NCI-H1694 (cell line): ENCODE measurements around the gene SNCB.

Source experiments
- DNase-seq: peaks from one replicate; lab custom pipeline; 2025; lab: John Stamatoyannopoulos, UW

The SNCB gene

DNA sequence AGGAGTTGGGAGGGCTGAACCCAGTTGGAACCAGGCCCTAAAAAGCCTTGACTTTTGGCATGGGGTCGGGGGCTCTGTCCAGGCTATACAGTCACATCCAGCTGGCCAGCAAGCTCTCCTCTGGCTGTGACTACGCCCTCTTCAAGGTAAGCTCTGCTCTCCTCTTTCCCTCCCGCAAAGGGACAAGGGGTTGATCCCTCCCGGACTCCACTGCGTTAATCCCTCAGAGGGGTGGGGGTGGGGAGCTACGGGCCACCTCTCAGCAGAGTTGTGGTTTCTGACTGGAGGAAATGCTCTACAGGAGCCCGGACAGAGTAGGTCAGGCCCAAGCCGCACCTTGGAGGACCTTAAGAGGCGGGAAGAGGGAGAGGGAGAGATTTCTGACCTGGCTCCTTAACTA lies 14.0 kb upstream of the SNCB start:
- DNase-seq, result no peak

DNA sequence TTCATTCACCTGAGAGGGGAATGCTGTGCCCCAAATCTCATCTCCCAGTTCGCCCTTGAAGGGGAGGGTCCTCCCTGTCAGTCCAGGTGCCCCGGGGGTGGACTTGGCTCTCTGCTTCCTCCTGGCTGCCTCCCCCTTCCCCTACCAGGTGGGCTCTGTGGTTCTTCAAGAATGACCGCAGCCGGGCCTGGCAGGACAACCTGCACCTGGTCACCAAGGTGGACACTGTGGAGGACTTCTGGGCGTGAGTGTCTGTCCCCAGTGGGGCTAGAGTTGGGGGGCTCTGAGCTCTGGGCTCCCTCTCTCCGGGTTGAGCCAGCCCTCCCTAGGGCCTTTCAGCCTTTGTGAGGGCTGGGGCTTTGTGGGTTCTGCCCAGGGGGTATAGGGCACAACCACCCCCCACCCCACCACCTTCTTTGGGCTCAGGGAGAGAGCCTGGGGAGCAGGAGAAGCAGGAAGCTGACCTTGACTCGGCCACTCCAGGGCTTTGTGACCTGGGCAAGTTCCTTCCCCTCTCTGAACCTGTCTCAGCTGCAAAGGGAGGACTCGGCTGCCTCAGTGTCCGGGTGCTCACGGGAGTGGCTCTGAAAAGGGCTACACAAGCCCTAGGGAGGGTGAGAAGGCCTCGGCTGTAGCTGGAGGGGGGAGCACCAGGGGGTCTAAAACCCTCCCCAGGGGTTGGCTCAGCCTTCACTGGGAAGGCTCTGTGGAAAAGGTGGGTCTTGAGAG lies 13.3 kb upstream of the SNCB start:
- no peak for DNase-seq

DNA sequence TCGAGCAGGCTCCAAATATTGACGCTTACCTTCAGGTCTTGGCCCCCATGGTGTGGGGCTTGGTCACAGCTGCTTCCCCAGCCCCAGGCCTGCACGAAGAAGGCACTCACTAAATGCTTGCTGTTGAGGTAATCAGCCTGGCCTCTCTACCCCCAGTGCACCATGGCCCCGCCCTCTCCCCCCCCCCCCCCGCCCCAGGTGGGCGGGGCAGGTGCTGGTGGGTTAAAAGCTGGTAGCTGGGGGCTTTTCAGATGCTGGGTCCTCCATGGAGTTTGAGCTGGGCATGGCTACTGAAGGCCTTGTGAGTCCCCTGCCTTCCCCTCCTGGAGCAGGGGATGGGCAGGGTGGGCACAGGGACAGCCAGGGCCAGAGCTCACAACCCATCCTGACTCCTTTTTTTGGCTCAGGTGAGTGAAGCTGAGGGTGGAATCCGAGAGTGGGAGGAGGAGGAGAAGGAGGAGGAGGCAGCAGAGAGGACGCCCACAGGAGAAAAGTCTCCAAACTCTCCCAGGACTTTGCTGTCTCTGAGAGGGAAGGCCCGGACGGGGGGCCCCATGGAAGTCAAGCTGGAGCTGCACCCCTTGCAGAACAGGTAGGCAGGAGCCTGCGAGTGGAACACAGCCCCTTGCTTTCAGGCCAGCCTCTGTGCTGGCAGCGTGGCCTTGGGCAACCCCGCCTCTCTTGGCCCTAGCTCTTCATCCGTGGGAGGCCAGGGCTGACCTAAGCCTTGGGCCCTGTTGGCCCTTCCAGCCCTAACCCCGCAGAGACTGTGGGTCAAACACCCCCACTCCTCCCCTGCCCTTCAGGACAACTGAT lies 12.5 kb upstream of the SNCB start:
- DNase-seq, result no peak

DNA sequence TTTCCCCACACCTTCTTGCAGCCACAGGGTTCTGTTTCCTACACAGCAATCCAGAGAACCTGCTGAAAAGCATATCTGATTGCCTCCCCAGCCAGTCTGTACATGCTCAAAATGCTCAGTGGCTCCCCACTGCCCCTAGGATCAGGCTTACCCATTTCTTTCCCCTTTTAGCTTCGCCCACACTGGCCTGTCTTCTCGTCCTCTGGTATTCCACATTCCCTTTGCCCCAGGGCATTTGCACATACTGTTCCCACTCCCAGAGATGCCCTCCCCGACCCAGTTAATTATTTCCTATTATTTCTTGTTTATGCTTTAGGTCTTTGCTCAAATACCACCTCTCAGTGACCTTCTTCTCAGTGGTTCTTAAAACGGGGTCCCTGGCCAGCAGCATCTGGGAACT lies 10.3 kb upstream of the SNCB start:
- no peak for DNase-seq

DNA sequence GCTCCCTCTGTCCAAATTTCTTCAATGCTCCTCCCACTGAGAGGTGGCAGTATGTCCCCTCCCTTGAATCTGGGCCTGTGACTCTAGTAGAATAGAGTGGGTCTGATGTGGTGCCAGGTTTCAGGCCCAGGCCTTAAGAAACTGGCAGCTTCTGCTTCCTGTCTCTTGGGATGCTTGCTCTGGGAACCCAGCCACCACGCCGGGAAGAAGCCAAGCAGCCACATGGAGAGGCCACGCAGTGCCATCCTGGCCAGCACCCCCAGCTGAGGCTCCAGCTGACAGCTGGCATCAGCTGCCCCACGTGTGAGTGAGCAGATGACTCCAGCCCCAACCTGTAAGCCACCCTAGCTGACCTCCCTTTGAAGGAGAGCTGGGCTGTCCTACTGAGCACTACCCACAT lies 9.6 kb upstream of the SNCB start:
- peak; percentile 82 for DNase-seq

DNA sequence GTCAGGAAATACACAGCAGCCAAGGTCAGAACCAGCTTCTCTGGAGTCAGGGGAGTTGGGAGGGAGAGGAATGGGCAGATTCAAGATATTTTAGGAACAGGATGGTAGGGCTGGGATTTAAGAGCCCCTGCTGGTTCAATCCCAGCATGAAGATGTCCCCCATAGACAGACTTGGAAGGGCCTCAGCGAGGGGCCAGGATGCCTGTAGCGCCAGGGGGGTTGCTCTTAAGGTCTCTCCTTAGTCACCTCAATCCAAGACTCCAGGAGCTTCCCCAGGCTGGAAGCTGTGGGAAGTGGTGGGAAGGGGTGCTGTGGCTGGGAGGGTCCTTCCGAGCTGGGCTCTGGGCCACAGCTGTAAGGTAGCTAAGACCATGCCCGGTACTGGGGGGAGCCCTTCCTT lies 8.9 kb upstream of the SNCB start:
- no peak for DNase-seq

DNA sequence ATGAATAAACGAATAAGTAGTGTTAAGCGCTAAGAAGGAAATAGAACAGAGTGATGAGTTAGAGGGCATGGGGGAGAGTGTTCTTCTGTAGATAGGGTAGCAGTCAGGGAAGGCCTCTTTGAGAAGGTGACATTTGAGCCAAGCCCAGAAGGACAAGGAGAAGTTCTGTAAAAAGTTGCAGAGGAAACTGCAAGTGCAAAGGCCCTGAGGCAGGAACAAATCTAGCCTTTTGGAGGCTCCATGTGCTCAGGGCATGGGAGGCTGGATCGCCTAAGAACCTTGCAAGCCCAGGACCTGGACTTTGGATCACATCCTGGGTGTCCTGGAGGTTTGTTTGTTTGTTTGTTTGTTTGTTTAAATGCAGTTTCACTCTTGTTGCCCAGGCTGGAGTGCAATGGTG lies 8.1 kb upstream of the SNCB start:
- DNase-seq, result no peak

DNA sequence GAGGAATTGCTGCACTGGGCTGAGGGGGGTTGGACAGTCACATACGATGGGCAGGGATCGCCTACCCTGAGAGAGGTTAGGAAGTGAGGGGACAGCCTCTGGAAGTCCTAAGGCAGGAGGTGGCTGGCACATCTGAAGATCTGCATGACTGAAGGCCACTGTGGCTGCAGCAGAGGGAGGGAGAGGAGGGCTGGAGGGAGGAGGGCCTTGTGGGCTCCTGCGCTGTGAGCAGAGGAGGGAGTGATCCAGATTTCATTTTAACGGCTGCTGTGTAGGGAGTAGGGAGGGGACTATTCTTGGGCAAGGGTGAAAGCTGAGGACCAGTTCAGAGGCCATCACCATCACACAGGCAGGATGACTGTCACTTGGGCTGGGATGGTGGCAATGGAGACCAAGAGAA lies 7.2 kb upstream of the SNCB start:
- no peak for DNase-seq

DNA sequence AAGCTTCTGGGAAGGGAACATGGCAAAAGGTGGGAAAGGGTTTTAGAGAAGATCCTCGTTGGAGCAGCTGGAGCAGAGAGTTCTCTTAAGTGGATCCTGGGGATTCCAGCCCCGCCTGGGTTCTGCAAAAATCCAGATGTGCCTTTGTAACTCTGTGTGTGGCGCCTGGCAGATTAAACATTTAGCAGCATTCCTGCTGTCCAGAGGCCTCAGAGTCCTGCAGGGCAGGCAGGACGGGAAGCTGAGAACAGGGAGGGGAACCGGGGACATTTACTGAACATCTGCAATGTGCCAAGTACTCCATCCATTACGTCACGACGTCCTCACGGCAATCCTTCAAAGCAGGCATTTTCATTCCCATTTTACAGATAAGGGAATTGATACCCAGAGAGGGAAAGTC lies 6.1 kb upstream of the SNCB start:
- no peak for DNase-seq

DNA sequence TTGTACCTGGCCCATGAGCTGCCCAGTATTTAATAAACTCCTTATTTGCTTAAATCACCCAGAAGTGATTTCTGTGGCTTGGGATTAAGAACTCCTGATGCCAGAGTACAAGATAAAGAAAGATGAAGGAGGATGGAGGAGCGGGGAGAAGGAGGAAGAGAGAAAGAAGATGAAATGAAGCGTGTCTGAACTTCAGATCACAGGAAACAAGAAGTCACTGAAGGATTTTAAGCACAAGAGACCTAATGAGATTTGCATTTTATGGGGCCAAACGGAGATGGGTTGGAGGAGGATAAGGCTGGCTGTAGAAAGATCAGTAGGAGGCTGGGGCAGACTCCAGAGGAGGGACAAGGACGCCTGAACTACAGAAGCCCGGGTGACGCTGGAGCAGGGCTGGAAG lies 3.3 kb upstream of the SNCB start:
- no peak for DNase-seq

DNA sequence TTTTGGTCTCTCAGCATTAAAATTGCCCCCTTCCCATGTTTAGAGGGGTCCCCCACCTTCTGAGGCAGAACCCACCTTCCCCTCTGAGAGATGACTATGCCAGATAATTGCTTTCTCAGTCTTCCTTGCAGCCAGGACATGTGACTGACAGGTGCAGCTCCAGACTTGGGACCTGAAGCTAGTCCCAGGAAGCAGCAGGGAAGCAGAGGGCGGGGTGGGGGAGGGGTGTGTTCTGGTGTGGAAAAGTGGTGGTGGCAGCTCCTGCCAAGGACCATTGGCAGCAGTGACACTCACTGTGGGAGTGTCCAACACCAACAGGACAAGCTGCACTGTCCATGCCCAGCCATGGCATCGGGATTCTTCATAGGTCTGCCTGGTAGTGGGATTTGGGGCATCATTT lies 2.4 kb upstream of the SNCB start:
- DNase-seq, result no peak

DNA sequence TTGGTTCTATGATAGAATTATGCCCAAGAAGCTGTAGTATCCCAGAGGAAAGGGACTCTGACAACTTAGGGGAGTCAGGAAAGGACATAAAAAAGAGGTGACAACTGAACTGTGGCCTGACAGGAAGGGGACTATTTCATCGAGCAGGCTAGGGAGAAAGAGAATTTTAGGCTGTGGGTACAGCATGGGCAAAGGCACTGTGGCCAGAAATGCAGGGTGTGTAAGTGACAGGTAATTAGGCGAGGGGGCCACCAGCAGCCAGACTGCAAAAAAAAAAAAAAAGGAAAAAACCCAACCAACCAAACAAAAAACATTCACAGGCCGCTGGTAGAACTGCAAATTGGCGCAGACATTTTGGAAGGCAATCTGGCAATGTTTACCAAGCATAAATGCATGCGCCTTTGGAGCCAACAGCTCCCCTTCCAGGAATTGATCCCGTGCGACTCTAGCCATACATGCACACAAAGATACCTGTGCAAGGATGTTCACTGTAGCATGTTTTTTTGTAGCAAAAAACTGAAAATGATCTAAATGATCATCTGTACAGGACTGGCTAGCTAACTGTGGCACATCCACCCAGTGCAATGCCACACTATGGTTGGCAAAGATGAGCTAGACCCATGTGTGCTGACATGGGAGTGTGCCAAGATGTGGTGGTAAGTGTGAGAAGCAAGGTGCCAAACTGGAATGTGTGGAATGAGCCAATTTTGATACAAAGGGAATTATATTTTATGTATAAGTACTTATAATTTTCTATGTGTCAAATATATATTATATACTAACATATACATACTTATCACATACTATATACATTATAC lies 1.3 kb upstream of the SNCB start:
- DNase-seq, result peak; percentile 86

DNA sequence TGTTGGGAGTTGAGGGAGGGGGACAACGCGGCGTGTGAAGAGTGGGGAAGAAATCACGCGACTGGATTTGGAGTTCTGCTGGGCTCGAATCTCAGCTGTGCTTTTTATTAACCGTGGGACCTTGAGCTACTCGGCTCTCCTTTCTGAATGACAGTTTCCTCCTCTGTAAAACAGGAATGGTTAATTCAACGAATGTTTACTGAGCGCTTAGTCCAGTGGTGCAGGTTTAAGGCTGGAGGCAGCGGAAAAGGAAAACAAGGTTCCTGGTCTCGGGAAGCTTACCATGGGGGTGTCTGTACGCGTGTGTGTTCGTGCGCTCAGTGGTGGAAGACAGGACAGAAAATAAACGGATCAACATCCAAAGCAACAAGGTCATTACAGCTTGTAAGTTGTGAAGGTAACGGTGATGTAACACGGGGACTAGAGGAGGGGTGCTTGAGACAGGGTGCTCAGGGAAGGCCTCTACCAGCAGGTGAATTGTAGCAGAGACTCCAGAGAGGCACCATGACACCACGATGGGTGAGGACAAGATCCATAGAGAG lies 418 bp upstream of the SNCB start:
- DNase-seq, result no peak

DNA sequence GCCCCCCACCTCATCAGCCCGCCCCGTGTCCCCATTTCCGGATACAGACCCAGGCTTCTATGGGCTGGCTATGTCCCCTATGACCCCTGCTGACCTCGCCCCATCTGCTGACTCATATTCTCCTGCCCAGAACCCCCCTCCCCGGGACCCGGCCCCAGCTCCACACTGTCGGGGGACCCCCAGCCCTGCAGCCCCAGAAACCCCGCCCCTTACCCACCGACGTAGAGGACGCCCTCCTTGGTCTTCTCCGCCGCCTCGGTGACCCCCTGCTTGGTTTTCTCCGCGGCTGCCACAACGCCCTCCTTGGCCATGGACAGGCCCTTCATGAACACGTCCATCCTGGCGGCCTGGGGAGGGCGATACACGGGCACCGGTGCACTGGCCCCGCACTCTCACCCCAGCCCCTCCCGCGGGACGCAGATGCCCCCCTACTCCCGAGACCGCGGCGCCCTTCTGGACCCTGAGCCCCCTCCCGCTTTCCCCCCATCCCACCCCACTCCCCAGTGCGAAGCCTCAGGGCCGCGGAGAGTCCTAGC lies 949 bp downstream of the SNCB start:
- no peak for DNase-seq

DNA sequence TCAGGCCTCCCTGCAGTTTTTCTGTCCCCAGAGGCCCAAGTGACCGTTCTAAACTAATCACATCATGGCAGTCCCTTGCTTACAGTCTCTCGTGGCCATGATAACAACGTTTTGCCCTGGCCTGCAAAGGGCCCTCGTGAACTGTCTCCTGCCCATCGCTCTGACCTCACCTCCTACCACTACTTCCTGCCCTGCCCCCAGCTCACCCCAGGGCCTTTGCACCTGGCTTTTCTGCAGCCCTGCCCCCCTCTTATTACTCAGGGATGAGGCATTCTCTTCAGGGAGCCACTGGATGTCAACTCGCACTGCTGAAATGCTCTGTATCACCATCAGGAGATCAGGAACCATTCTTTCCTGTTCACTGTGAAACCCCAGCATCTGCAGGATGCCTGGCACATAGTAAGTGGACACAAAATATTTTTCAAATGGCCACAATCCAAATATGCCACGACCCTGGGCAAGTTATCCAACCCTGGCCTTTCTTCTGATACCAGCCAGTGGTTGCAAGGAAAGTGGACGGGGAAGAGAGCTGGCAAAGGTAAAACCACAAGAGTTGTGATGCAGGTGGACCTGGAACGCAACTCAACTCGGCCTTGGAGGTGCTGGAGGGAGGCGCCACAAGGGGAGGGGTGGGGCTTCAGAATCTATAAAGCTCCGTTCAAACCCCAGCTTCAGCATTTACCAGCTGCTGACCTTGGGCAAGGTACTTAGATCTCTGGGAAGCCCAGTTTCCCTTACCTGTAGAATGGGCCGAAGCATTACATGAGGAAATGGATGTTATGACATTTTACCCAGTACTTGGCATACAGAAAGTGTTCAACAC lies 1.7 kb downstream of the SNCB start:
- no peak for DNase-seq

DNA sequence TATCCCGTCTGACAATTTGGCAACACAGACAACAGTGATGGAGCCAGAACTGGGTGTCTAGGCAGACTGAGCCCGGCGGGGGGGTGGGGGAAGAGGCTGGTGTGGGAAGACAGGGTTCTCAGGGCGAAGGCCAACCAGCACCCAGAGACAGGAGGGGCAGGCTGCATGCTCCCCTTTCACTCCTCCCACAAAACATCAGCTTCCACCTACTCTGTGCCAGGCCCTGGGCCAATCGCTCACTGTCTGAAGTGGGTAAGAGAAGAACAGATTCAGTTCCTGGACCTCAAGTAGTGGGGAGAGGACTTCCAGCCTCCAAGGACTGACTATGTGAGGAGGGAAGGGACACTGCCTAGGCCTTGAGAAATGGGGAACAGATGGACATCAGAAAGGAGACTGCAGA lies 2.8 kb downstream of the SNCB start:
- DNase-seq, result no peak

DNA sequence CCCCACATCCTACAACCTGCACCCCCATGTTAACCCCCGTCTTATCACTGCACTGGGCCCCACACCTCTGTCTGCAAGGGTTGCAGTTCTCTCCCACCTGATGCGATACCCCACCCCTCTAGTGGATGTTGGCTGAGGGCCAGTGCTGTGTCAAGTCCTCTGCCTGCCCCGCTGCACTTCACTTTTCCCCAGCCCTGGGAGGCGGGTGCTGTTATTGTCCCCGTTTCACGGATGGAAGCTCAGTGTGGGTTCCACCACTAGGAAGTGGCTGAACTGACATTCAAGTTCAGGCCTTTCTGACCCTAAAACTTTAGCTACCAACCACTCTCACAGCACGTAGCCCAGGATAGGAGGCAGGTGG lies 3.5 kb downstream of the SNCB start:
- no peak for DNase-seq

DNA sequence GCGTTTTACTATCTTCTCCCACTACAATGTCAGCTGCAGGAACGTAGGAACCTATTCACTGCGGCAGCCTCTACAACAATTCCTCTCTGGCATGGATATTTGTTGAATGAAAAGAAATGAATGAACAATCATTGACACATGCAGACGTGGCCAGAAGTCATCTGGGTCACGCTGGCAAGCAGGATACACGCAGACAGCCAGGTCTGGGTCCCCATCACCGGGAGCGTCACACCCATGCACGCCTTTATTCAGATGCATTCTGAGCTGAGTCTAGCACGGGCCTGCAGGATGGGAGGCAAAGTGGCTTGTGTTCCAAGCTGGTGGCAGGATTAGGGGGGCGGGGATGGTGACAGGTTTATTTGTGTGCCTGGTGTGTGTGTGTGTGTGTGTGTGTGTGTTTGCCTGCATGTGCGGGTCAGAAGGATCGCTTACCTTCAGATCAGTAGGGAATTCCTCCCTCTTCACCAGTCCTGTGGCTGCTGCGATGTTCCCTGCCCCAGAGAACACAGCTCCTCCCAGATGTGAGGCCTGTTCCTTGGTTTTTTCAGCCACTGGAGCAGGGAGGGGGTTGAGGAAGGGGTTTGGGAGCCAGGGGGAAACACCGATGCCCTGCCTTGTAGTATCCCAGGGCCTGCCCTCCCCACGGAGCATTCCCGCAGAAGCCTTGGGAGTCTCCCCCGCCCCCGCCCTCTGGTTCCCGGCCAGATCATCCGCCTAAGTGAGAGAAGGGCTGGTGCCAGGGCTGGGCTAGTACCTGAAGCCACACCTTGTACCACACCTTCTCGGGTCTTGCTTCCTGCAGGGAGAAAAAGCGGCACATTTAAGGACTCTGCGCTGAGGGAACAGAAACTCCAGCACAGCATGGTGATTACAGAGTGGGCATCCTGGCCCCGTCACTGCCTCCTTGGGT lies 4.1 kb downstream of the SNCB start:
- no peak for DNase-seq

DNA sequence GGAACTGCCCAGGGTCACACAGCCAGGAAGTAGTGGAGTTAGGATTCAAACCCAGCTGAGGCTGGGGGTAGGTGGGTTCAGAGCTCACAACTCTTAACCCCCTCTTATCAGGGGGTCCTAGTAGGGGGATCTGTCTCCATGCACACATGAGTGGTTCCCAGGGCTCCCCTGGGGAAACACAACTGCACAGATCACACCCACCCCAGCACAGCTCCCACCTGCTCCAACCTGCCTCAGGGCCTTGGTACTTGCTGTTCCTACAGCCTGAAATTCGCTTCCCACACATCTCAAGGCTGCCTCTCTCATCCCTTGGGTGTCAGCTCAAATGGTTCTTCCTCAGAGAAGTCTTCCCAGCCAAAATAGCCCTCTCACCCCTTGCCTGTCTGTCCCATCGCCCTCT lies 4.8 kb downstream of the SNCB start:
- no peak for DNase-seq

DNA sequence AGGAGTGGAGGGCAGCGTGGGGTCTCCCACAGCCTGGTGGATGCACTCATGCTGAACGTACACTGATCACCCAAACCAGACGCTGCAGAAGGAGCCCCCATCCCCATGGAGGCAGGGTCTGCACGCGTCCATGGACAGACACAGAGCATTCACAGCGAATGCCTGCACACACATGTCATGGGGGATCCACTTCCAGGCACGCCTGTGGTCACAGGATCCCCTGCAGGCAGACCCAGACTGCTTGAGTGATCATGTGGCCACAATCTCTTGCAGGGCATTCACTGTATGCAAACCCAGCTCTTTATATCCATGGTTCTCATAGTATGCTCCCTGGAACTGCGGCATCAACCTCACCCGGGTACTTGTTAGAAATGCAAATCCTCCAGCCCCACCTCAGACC lies 5.4 kb downstream of the SNCB start:
- no peak for DNase-seq

DNA sequence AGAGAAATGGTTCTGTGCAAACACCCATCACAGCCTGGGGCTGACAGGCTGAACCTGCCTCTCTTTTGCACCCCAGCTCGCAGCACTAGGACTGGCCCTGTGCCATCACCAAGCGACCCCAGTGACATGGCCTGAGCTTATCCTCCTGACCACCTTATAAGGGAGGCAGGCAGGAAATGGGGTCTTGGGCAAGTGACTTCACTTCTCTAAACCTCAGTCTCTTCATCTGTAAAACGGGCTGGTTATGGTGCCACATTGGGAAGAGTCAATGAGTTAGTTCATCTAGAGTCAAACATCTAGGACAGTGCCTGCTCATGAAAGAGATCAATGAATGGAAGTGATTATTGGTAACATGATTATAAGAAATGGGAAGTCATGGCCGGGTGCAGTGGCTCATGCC lies 6.2 kb downstream of the SNCB start:
- DNase-seq, result no peak
